GM12878 (cell line): ENCODE measurements around the gene SORCS1. TPM values are rescaled to one million over a fixed set of nuclear protein-coding genes. Genes with fewer than 3 reads are reported as not detected.

Experiments used
- ATAC-seq: fragments of 200-7000 bp; cut with Tn5 transposase; 3 replicates; pipeline ENCODE4 v1.9.1; 2020; ENCODE audit warnings: mild to moderate bottlenecking, moderate library complexity
- BruUV-seq: library from RNA; stranded (reverse); fragments of 400-500 nt; replicated peaks from 2 replicates; lab custom pipeline; 2021; lab: Mats Ljungman, UMichigan
- CTCF ChIA-PET: fragments of 300-600 bp; sonication (Branson Sonifier 250); formaldehyde crosslinking; extraction: SDS; loops from one replicate; lab custom pipeline; 2021; ENCODE audit warnings: inconsistent platforms; lab: Yijun Ruan, JAX
- POLR2A ChIA-PET: fragments of 350-600 bp; formaldehyde crosslinking; extraction: SDS; loops from one replicate; lab custom pipeline; 2021; ENCODE audit warnings: inconsistent platforms; lab: Charles Lee
- RAD21 ChIA-PET: fragments of 300-600 bp; sonication (Branson Sonifier 250); formaldehyde crosslinking; loops from one replicate; lab custom pipeline; 2023; ENCODE audit warnings: antibody characterized with exemption; ENCODE audit not compliant: unreplicated experiment; lab: Charles Lee
- SMC1A ChIA-PET: fragments of 300-600 bp; sonication (Branson Sonifier 250); formaldehyde crosslinking; loops from one replicate; lab custom pipeline; 2023; ENCODE audit not compliant: unreplicated experiment, uncharacterized antibody; lab: Charles Lee
- DNase-seq: peaks from one replicate; pipeline ENCODE4 v3.0.0-alpha.2; 2011; ENCODE audit warnings: low read depth, low spot score
- FAIRE-seq: peaks from 3 replicates; lab custom pipeline; 2011; peaks lifted over from hg19 to GRCh38; lab: Jason Lieb, UNC
- H2AFZ ChIP-seq: 2 replicates; pipeline ENCODE4 v1.6.0; 2011; ENCODE audit warnings: low read depth, low read length, control low read depth; ENCODE audit not compliant: control insufficient read depth
- H3K27ac ChIP-seq: 2 replicates; pipeline ENCODE4 v1.5.1; 2011; ENCODE audit warnings: control low read depth; ENCODE audit not compliant: control insufficient read depth, insufficient read depth
- H3K27me3 ChIP-seq, 2 experiments: replicated peaks in 1 of 2; 2 replicates each; pipeline versions ENCODE4 v1.6.0 to v1.6.1; 2011; ENCODE audit warnings: low read length in 1 of 2; ENCODE audit not compliant: control insufficient read depth in 2 of 2, insufficient read depth in 2 of 2
- H3K36me3 ChIP-seq, 2 experiments: 2 replicates each; pipeline ENCODE4 v1.5.1; 2011; ENCODE audit warnings: low read length in 1 of 2; ENCODE audit not compliant: control insufficient read depth in 2 of 2, insufficient read depth in 2 of 2
- H3K4me1 ChIP-seq: 2 replicates; pipeline ENCODE4 v1.6.1; 2011; ENCODE audit warnings: mild to moderate bottlenecking, low read length, moderate library complexity, mixed read lengths; ENCODE audit not compliant: control insufficient read depth, insufficient read depth
- H3K4me2 ChIP-seq: 2 replicates; pipeline ENCODE4 v1.6.0; 2011; ENCODE audit warnings: control low read depth; ENCODE audit not compliant: control insufficient read depth, insufficient read depth
- H3K4me3 ChIP-seq: fragments of 200-600 bp; sonication (generic); 2 replicates; pipeline ENCODE4 v1.5.1; 2016
- H3K79me2 ChIP-seq: 2 replicates; pipeline ENCODE4 v1.6.0; 2011; ENCODE audit warnings: low read length; ENCODE audit not compliant: control insufficient read depth, insufficient read depth
- H3K9ac ChIP-seq: 2 replicates; pipeline ENCODE4 v1.8.0; 2011; ENCODE audit warnings: low read length, control low read depth, mixed read lengths; ENCODE audit not compliant: control insufficient read depth, insufficient read depth
- H3K9me3 ChIP-seq: replicated peaks from 3 replicates; pipeline ENCODE4 v1.5.1; 2011; ENCODE audit warnings: mild to moderate bottlenecking, low read length; ENCODE audit not compliant: control insufficient read depth, insufficient read depth
- H4K20me1 ChIP-seq: 2 replicates; pipeline ENCODE4 v1.6.0; 2011; ENCODE audit not compliant: control insufficient read depth, insufficient read depth
- BCL11A ChIP-seq: IDR thresholded peaks from 2 replicates; pipeline ENCODE4 v1.6.1; 2011; ENCODE audit warnings: low read depth, low read length
- CHD1 ChIP-seq: IDR thresholded peaks from 2 replicates; pipeline ENCODE4 v1.6.1; 2012; ENCODE audit warnings: low read depth, low read length, improper control_type of control experiment
- FOXM1 ChIP-seq: IDR thresholded peaks from 2 replicates; pipeline ENCODE4 v1.6.1; 2012; ENCODE audit warnings: low read depth, mild to moderate bottlenecking, inconsistent platforms, low read length, moderate library complexity
- IKZF2 ChIP-seq, 2 experiments: fragments of 450-650 bp; IDR thresholded peaks; 2 replicates each; pipeline ENCODE4 v1.6.1; 2017; ENCODE audit warnings: mild to moderate bottlenecking in 2 of 2, moderate library complexity in 2 of 2
- LARP7 ChIP-seq: fragments of 450-650 bp; IDR thresholded peaks from 2 replicates; pipeline ENCODE4 v1.6.1; 2017; ENCODE audit warnings: mild to moderate bottlenecking
- MEF2B ChIP-seq: fragments of 450-650 bp; IDR thresholded peaks from 2 replicates; pipeline ENCODE4 v1.6.1; 2018; ENCODE audit warnings: mild to moderate bottlenecking, moderate library complexity; ENCODE audit not compliant: partially characterized antibody, poor library complexity, severe bottlenecking
- NR2C2 ChIP-seq: IDR thresholded peaks from 2 replicates; pipeline ENCODE4 v1.6.1; 2011; ENCODE audit warnings: borderline replicate concordance, low read depth; ENCODE audit not compliant: control insufficient read depth, insufficient read length
- NR2F1 ChIP-seq: fragments of 450-650 bp; conservative IDR thresholded peaks from 2 replicates; pipeline ENCODE4 v1.6.1; 2017; ENCODE audit warnings: mild to moderate bottlenecking
- PAX8 ChIP-seq: fragments of 450-650 bp; IDR thresholded peaks from 2 replicates; pipeline ENCODE4 v1.6.1; 2017; ENCODE audit warnings: mild to moderate bottlenecking, moderate library complexity
- PML ChIP-seq: IDR thresholded peaks from 2 replicates; pipeline ENCODE4 v1.6.1; 2012; ENCODE audit warnings: low read length, inconsistent platforms
- POLR2AphosphoS2 ChIP-seq: IDR thresholded peaks from 2 replicates; pipeline ENCODE4 v1.6.1; 2011; ENCODE audit warnings: low read depth, mild to moderate bottlenecking, low read length, improper control_type of control experiment, moderate library complexity
- RAD21 ChIP-seq: IDR thresholded peaks from 2 replicates; pipeline ENCODE4 v1.6.1; 2011; ENCODE audit warnings: mild to moderate bottlenecking, low read depth, low read length, moderate library complexity; ENCODE audit not compliant: insufficient read depth
- SRF ChIP-seq, 2 experiments: IDR thresholded peaks; 2 replicates each; pipeline ENCODE4 v1.6.1; 2011; ENCODE audit warnings: low read depth in 2 of 2, low read length in 2 of 2, mild to moderate bottlenecking in 1 of 2, moderate library complexity in 1 of 2
- TBL1XR1 ChIP-seq: IDR thresholded peaks from 2 replicates; pipeline ENCODE4 v1.6.1; 2012; ENCODE audit warnings: low read depth, low read length, improper control_type of control experiment
- ZSCAN29 ChIP-seq: fragments of 450-650 bp; IDR thresholded peaks from 2 replicates; pipeline ENCODE4 v1.6.1; 2017; ENCODE audit warnings: mild to moderate bottlenecking, moderate library complexity
- WGBS: methylation state at CpG from one replicate; pipeline ENCODE4 v1.1.6; 2016; ENCODE audit warnings: low lambda C conversion rate; ENCODE audit not compliant: insufficient replicate concordance, insufficient coverage; ENCODE audit errors: missing lambda C conversion rate; 5-methylcytosine and 5-hydroxymethylcytosine counted together
- in situ Hi-C: fragments of 300-500 bp; cut with MboI; formaldehyde crosslinking; loops from 9 replicates; pipeline ENCODE4 v1.14.3; 2018; ENCODE audit warnings: mixed read lengths
- intact Hi-C: fragments of 100-400 bp; cut with micrococcal nuclease; formaldehyde crosslinking; loops from one replicate; pipeline ENCODE4 v1.14.2; 2022; ENCODE audit not compliant: unreplicated experiment
- polyA plus RNA-seq, 11 experiments: library from polyadenylated mRNA; depleted of rRNA in 4 of 11; unstranded in 6 of 11; stranded (reverse) in 5 of 11; fragments of >200 nt; fragmentation: Nextera tagmentation in 4 of 11; fragmentation: Illumina TruSeq in 1 of 11; extraction: Ambion mirVana in 4 of 11; extraction: Trizol in 1 of 11; gene quantifications; 1 replicate in 1 of 11; 2 replicates in 10 of 11; pipeline versions ENCODE4 v1.2.1 to v1.2.3, GENCODE V29; 2011 to 2016; ENCODE audit warnings: inconsistent platforms in 2 of 11, missing spikeins in 2 of 11, low read depth in 1 of 11
- total RNA-seq, 4 experiments: library from RNA; depleted of rRNA in 3 of 4; stranded (reverse); fragments of >200 nt in 3 of 4; fragmentation: Illumina TruSeq in 1 of 4; extraction: Trizol in 1 of 4; gene quantifications; 2 replicates each; pipeline versions ENCODE4 v1.2.1 to v1.2.3, GENCODE V29; 2013 to 2021
- TF ChIP-seq, protein P1 (sequence below): fragments of 450-650 bp; IDR thresholded peaks from 2 replicates; pipeline ENCODE4 v1.6.1; 2017; ENCODE audit warnings: low read depth, mild to moderate bottlenecking, moderate library complexity
- TF ChIP-seq, protein P2 (sequence below): IDR thresholded peaks from 2 replicates; pipeline ENCODE4 v1.6.1; 2011; ENCODE audit warnings: borderline replicate concordance, low read depth, mild to moderate bottlenecking, moderate library complexity, mixed read lengths, low read length; ENCODE audit not compliant: insufficient read depth; ENCODE audit errors: extremely low read length

Gene SORCS1
- total and polyA plus RNA-seq, 10 of the 15 experiments (the other 5 are each of a cell fraction or from before 2014, with no cell fraction given): 0.02 to 9.6 (median 0.06) TPM; not detected in 3

DNA sequence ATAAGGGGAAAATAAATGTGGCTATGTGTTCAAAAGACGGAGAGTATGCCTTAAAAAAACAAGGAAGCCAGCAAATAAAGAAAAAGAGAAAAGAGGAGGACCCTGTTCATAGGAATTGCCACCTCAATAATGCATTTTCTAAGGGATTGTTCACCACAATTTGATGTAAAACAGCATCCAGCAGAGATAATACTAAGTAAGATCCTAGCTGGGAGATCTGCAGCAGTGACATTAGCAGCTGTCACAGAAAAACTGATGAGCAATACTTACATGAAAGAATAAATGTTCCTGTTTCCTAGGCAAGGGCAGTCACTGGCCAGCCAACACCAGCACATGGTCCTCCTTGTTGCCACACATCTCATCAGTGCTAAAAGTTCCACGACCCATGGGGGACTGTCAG lies 391.5 kb downstream of the SORCS1 start:
- Histone ChIP-seq H3K4me3 (no peak overlapping the region), H3K9ac (no peak overlapping the region), H3K4me1 (no peaks in the 10 kb centered on the region), H3K79me2 (no peaks in the 10 kb centered on the region), H3K27me3 (no peaks in the 10 kb centered on the region; a peak in 2 of 4 replicates), H4K20me1 (no peaks in the 10 kb centered on the region), H3K9me3 (no peaks in the 10 kb centered on the region), H2AFZ (no peak overlapping the region), H3K36me3 (no peaks in the 10 kb centered on the region), H3K4me2 (no peak overlapping the region), H3K27ac (no peak overlapping the region)
- in situ Hi-C loops: no loop called here
- ChIA-PET SMC1A (no interaction called here), RAD21 (no interaction called here), POLR2A (no interaction called here), CTCF (interaction anchor here (0.6 kb wide), 1 partner anchor 1093 kb away, joined by 5 read pairs; no protein-coding TSS in a partner anchor)
- DNase-seq (no peak), ATAC-seq (no peak), FAIRE-seq (no peak)
- intact Hi-C loops: no loop called here
- TF ChIP-seq SRF (IDR thresholded peaks at IDR 0.05; ENCODE audit: low read depth in 2 of 2, low read length in 2 of 2) (no peak), NR2C2 (no peak), RAD21 (no peak), TBL1XR1 (no peak)
- WGBS: 3% methylated on average over 2 of the region's 2 CpGs
- BruUV-seq: no TSS peak

DNA sequence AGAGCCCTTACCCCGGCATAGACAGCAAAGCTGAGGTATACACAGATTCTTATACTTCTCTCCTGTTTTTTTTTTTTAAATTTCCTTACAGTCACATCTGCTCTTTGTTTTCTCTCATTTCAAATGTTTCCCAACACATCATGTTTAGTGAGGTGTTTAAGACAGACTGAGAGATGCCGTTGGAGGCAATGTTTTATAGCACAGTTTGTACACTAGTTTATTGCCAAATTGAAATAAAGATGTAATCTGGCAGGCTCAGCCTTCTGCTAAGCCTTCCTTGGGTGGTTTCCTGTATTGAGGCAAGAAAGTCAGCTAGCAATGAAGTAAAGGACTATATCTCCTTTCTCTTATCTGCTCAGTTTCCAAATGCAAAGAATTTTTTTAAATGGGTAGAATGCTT lies 393.4 kb downstream of the SORCS1 start:
- ChIA-PET POLR2A (no interaction called here), RAD21 (no interaction called here), CTCF (no interaction called here), SMC1A (interaction anchor here (0.9 kb wide), 1 partner anchor 10 kb away, joined by 3 read pairs; no protein-coding TSS in a partner anchor)
- H4K20me1 ChIP-seq: no peaks in the 10 kb centered on the region
- H3K27me3 ChIP-seq: no peaks in the 10 kb centered on the region; a peak in 2 of 4 replicates
- H3K9me3 ChIP-seq: no peaks in the 10 kb centered on the region
- no TSS peak for BruUV-seq
- H3K4me3 ChIP-seq: no peak overlapping the region
- WGBS: 4% methylated on average over 2 of the region's 2 CpGs
- H2AFZ ChIP-seq: no peak overlapping the region
- no peak for TF ChIP-seq IKZF2 (IDR thresholded peaks at IDR 0.05)
- no peak for TF ChIP-seq ZSCAN29
- TF ChIP-seq, protein P1, sequence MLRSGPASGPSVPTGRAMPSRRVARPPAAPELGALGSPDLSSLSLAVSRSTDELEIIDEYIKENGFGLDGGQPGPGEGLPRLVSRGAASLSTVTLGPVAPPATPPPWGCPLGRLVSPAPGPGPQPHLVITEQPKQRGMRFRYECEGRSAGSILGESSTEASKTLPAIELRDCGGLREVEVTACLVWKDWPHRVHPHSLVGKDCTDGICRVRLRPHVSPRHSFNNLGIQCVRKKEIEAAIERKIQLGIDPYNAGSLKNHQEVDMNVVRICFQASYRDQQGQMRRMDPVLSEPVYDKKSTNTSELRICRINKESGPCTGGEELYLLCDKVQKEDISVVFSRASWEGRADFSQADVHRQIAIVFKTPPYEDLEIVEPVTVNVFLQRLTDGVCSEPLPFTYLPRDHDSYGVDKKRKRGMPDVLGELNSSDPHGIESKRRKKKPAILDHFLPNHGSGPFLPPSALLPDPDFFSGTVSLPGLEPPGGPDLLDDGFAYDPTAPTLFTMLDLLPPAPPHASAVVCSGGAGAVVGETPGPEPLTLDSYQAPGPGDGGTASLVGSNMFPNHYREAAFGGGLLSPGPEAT: no peak
- TF ChIP-seq, protein P2, sequence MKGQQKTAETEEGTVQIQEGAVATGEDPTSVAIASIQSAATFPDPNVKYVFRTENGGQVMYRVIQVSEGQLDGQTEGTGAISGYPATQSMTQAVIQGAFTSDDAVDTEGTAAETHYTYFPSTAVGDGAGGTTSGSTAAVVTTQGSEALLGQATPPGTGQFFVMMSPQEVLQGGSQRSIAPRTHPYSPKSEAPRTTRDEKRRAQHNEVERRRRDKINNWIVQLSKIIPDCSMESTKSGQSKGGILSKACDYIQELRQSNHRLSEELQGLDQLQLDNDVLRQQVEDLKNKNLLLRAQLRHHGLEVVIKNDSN: no peak
- no peak for TF ChIP-seq BCL11A
- TF ChIP-seq CHD1: no peak
- TF ChIP-seq PML: no peak
- no peak for TF ChIP-seq POLR2AphosphoS2
- TF ChIP-seq NR2F1: no peak
- TF ChIP-seq FOXM1: no peak
- no peak for TF ChIP-seq PAX8
- TF ChIP-seq MEF2B: no peak
- no peak for TF ChIP-seq LARP7
- DNase-seq: no peak
- no peaks in the 10 kb centered on the region for H3K4me1 ChIP-seq
- no peaks in the 10 kb centered on the region for H3K79me2 ChIP-seq
- no peak overlapping the region for H3K4me2 ChIP-seq
- no peak for ATAC-seq
- no peak overlapping the region for H3K27ac ChIP-seq
- FAIRE-seq: no peak
- in situ Hi-C loops: no loop called here
- intact Hi-C loops: no loop called here
- no peak overlapping the region for H3K9ac ChIP-seq
- H3K36me3 ChIP-seq: no peaks in the 10 kb centered on the region
